NCI-H2196 (cell line): ENCODE data around the gene MADD.

ENCODE experiments used
- DNase-seq: peaks from one replicate; lab custom pipeline; 2025; ENCODE audit not compliant: unreplicated experiment; lab: John Stamatoyannopoulos, UW

MADD gene

GRCh38 chr11:47379317-47379716 lies 109.4 kb downstream of the MADD start:
- no peak for DNase-seq
